ENCODE data around the gene HECW1.

DNA sequence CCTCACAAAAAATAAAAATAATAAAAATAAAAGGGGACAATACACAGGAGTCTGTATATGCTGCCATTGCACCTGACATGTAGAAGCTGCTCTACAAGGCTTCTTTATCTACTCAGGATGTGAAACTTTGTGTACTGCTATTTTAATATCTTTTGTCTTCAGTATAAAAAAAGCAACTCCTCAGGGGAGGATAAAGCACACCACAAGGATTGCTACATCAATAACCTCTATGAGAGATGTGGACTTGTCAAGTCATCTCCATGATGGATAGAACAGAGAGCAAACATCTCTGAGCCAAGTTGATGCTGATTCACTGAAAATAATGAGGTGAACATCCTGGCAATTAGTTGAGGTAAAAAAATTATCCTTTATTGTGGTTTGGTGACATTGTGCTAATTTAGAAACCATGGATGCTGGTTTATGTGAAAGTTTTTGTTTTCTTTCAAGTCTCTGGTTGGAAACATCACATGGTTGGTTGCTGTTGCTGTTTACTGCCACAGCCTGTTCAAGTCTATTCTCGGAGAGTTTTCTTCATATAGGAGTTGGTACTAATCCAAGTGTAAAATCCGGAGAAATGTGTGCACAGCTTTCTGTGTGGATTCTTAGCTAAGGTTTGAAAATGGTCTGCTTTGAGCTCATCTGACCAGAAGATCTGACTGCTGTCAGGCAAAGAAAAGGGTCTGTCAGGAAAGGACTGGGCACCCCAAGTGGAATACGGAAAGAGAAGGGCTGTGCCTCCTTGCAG is 1.5 kb upstream of the HECW1 start:
- TF ChIP-seq, protein P1, sequence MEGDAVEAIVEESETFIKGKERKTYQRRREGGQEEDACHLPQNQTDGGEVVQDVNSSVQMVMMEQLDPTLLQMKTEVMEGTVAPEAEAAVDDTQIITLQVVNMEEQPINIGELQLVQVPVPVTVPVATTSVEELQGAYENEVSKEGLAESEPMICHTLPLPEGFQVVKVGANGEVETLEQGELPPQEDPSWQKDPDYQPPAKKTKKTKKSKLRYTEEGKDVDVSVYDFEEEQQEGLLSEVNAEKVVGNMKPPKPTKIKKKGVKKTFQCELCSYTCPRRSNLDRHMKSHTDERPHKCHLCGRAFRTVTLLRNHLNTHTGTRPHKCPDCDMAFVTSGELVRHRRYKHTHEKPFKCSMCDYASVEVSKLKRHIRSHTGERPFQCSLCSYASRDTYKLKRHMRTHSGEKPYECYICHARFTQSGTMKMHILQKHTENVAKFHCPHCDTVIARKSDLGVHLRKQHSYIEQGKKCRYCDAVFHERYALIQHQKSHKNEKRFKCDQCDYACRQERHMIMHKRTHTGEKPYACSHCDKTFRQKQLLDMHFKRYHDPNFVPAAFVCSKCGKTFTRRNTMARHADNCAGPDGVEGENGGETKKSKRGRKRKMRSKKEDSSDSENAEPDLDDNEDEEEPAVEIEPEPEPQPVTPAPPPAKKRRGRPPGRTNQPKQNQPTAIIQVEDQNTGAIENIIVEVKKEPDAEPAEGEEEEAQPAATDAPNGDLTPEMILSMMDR (IDR thresholded peaks at IDR 0.05) = no peak
- TF ChIP-seq POLR2A (IDR thresholded peaks at IDR 0.05) = no peak

All from heart left ventricle (tissue), 13 donors.